ENCODE results near the gene ARID1A. TPM values are rescaled to one million over a fixed set of nuclear protein-coding genes. Genes with fewer than 3 reads are reported as not detected.

Gene ARID1A
- total RNA-seq, 1 experiment from 2014 or later: 56.9 TPM

DNA sequence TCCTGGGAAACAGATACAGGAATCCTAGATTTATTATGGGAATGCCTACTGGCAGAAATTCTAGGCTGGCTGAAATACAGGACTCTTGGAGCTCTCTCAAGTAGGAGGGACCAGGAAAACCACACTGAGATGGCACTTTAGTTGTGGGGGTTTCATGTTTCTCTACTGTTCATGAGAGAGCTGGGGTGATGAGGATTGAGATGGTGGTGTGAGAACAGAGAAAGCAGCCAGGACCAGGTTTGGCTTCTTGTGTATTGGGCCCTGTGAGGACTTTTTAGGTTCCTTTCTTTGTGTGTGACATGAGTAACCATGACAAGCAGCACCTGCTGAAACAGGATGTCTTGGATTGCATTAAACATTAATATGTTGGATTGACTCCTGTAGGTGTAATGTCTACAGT, 4.9 kb downstream of the ARID1A start:
- H3K27ac Mint-ChIP-seq (ENCODE audit: low read depth, unreplicated experiment): no peak overlapping the region
- H3K9me3 Mint-ChIP-seq (ENCODE audit: unreplicated experiment): no peaks in the 10 kb centered on the region
- no peak overlapping the region for H3K4me3 Mint-ChIP-seq (ENCODE audit: unreplicated experiment)
- ChIA-PET CTCF (interaction anchor here (1.1 to 3.9 kb wide), 5 partner anchors 9 to 99 kb away, joined by 3 to 18 read pairs (median 4); no protein-coding TSS in a partner anchor), POLR2A (interaction anchor here (0.7 to 7.7 kb wide), 7 partner anchors 10 to 245 kb away, joined by 3 to 63 read pairs (median 27); partner anchors contain the start of gene PIGV)
- TF ChIP-seq, protein P1, sequence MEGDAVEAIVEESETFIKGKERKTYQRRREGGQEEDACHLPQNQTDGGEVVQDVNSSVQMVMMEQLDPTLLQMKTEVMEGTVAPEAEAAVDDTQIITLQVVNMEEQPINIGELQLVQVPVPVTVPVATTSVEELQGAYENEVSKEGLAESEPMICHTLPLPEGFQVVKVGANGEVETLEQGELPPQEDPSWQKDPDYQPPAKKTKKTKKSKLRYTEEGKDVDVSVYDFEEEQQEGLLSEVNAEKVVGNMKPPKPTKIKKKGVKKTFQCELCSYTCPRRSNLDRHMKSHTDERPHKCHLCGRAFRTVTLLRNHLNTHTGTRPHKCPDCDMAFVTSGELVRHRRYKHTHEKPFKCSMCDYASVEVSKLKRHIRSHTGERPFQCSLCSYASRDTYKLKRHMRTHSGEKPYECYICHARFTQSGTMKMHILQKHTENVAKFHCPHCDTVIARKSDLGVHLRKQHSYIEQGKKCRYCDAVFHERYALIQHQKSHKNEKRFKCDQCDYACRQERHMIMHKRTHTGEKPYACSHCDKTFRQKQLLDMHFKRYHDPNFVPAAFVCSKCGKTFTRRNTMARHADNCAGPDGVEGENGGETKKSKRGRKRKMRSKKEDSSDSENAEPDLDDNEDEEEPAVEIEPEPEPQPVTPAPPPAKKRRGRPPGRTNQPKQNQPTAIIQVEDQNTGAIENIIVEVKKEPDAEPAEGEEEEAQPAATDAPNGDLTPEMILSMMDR (IDR thresholded peaks at IDR 0.05; ENCODE audit: unreplicated experiment): no peak
- peaks cover 10% of the 10 kb centered on the region for H3K4me1 Mint-ChIP-seq (ENCODE audit: insufficient read depth, unreplicated experiment)
- no peaks in the 10 kb centered on the region for H3K36me3 Mint-ChIP-seq (ENCODE audit: insufficient read depth, unreplicated experiment)
- DNase-seq (ENCODE audit: unreplicated experiment): no peak
- no TSS peak for BruUV-seq (replicated peaks)
- intact Hi-C loops (cut with micrococcal nuclease): no loop called here
- H3K27me3 Mint-ChIP-seq (ENCODE audit: insufficient read depth, unreplicated experiment): no peaks in the 10 kb centered on the region

DNA sequence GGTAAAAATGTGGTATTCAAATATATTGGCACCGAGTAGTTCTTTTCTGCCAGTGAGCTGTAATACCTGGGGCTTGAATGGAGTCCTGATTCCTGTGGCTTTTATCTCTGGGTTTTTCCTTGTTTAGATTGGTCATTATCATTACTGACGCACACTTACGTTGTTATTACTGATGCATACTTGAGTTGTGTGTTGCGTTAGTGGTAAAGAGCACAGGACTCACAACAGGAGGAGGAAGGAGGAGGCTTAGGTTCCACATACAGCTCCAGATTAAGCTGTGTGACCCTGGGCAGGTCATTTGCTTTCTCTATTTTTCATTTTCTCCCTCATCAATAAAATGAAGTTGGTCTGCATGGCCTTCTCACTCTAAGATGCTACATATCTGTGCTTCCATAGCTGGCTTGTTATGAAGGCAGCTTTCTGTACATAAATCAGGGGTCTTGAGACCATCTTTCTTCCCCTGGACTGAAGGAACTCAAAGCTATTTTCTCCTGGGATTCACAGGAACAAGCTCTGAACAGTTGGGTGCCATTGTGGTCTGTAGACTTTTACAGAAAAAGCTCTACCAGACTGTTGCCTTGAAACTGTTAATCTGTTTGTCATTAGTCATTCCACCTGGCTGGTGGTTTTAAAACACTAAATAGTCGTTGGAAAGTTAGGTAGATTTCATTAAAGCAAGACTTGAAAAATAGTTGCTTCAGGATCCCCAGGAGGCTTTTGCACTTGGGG, 5.6 kb downstream of the ARID1A start:
- TF ChIP-seq, protein P1 (IDR thresholded peaks at IDR 0.05; ENCODE audit: unreplicated experiment): no peak
- Mint-ChIP-seq H3K9me3 (ENCODE audit: unreplicated experiment) (no peaks in the 10 kb centered on the region), H3K27ac (ENCODE audit: low read depth, unreplicated experiment) (no peak overlapping the region), H3K36me3 (ENCODE audit: insufficient read depth, unreplicated experiment) (no peaks in the 10 kb centered on the region), H3K4me1 (ENCODE audit: insufficient read depth, unreplicated experiment) (peaks cover 17% of the 10 kb centered on the region), H3K27me3 (ENCODE audit: insufficient read depth, unreplicated experiment) (no peaks in the 10 kb centered on the region), H3K4me3 (ENCODE audit: unreplicated experiment) (no peak overlapping the region)
- BruUV-seq (replicated peaks): no TSS peak
- no peak for DNase-seq (ENCODE audit: unreplicated experiment)
- ChIA-PET POLR2A (interaction anchor here (1.1 to 7.7 kb wide), 10 partner anchors 11 to 164 kb away, joined by 3 to 63 read pairs (median 6); partner anchors contain the start of gene PIGV), CTCF (interaction anchor here (0.6 to 3.9 kb wide), 11 partner anchors 10 to 202 kb away, joined by 3 to 18 read pairs (median 4); no protein-coding TSS in a partner anchor)
- intact Hi-C loops (cut with micrococcal nuclease): no loop called here

DNA sequence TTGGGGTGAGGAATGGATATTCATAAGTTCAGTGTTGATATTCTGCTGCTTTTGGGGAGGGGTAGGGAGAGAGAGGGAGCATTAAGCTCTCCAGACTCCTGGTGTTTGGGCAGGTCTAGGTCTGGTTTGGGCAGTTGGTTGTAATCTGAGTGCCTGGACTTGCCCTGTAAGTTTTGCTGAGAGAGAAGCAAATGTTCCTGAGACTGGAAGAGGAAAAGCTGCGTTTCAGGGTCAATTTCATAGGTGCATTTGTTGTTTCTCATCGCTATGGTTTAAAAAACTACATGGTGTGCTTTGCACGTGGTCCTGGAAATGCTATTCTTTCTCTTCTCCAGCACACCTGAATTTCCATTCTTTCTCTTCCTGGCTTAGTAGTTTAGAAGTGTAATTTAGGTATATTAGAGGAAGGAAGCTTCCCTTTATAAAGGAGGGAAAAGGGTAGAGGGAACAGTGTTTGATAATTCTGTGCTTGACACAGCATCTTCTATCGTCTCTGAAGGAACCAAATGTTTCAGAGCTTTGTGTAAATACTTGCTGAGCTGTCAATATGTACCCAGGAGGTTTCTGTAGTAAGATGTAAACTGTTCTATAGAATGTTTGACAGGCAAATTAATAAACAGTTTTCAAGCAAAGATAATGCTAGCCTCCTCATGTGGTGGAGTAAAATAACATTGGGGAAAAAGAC, 6.3 kb downstream of the ARID1A start:
- H3K4me3 Mint-ChIP-seq (ENCODE audit: unreplicated experiment): no peak overlapping the region
- intact Hi-C loops (cut with micrococcal nuclease): no loop called here
- no peak overlapping the region for H3K27ac Mint-ChIP-seq (ENCODE audit: low read depth, unreplicated experiment)
- no TSS peak for BruUV-seq (replicated peaks)
- H3K9me3 Mint-ChIP-seq (ENCODE audit: unreplicated experiment): no peaks in the 10 kb centered on the region
- TF ChIP-seq, protein P1 (IDR thresholded peaks at IDR 0.05; ENCODE audit: unreplicated experiment): no peak
- H3K4me1 Mint-ChIP-seq (ENCODE audit: insufficient read depth, unreplicated experiment): peaks cover 22% of the 10 kb centered on the region
- ChIA-PET CTCF (interaction anchor here (0.6 to 2.9 kb wide), 11 partner anchors 9 to 201 kb away, joined by 3 to 9 read pairs (median 4); no protein-coding TSS in a partner anchor), POLR2A (interaction anchor here (1.1 to 7.7 kb wide), 10 partner anchors 12 to 163 kb away, joined by 3 to 63 read pairs (median 6); partner anchors contain the start of gene PIGV)
- no peaks in the 10 kb centered on the region for H3K27me3 Mint-ChIP-seq (ENCODE audit: insufficient read depth, unreplicated experiment)
- H3K36me3 Mint-ChIP-seq (ENCODE audit: insufficient read depth, unreplicated experiment): no peaks in the 10 kb centered on the region
- no peak for DNase-seq (ENCODE audit: unreplicated experiment)

DNA sequence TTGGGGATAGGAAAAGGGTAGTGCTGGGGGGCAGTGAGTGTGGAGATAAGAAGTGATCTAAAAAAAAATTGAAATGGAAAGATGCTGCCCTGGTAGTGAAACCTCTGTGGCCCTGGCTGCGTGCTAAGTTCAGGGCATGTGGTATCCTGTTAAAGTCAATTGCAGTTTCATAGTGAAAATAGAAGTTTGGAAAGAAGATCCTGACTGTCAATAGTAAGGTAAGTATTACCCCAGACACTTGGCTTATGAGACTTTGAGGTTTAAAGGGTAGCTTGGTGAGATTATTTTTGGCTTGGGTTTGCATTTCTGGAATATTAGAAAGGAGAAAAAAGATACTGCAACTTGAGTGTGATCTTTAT, 6.8 kb downstream of the ARID1A start:
- no peak for DNase-seq (ENCODE audit: unreplicated experiment)
- H3K27me3 Mint-ChIP-seq (ENCODE audit: insufficient read depth, unreplicated experiment): no peaks in the 10 kb centered on the region
- H3K36me3 Mint-ChIP-seq (ENCODE audit: insufficient read depth, unreplicated experiment): peaks cover 5% of the 10 kb centered on the region
- H3K9me3 Mint-ChIP-seq (ENCODE audit: unreplicated experiment): no peaks in the 10 kb centered on the region
- TF ChIP-seq, protein P1 (IDR thresholded peaks at IDR 0.05; ENCODE audit: unreplicated experiment): no peak
- no peak overlapping the region for H3K4me3 Mint-ChIP-seq (ENCODE audit: unreplicated experiment)
- ChIA-PET CTCF (interaction anchor here (0.7 to 2.9 kb wide), 6 partner anchors 9 to 100 kb away, joined by 3 to 9 read pairs (median 4); no protein-coding TSS in a partner anchor), POLR2A (interaction anchor here (0.6 to 7.7 kb wide), 11 partner anchors 12 to 176 kb away, joined by 3 to 63 read pairs (median 5); partner anchors contain the start of gene PIGV)
- H3K4me1 Mint-ChIP-seq (ENCODE audit: insufficient read depth, unreplicated experiment): peaks cover 22% of the 10 kb centered on the region
- intact Hi-C loops (cut with micrococcal nuclease): no loop called here
- BruUV-seq (replicated peaks): no TSS peak
- H3K27ac Mint-ChIP-seq (ENCODE audit: low read depth, unreplicated experiment): no peak overlapping the region
